HepG2 (cell line): Measurements from ENCODE around the gene WSCD2. TPM values are rescaled to one million over a fixed set of nuclear protein-coding genes. Genes with fewer than 3 reads are reported as not detected.

Experiments used
- ATAC-seq: fragments of 200-7000 bp; cut with Tn5 transposase; 3 replicates; pipeline ENCODE4 v1.9.1; 2020; ENCODE audit warnings: mild to moderate bottlenecking, moderate library complexity
- BruUV-seq: library from RNA; stranded (reverse); fragments of 400-500 nt; replicated peaks from 2 replicates; lab custom pipeline; 2021; lab: Mats Ljungman, UMichigan
- CTCF ChIA-PET: fragments of 300-600 bp; formaldehyde crosslinking; extraction: SDS; loops from one replicate; lab custom pipeline; 2021; ENCODE audit warnings: low total read pairs, inconsistent platforms, low intra/inter-chr PET ratio; lab: Yijun Ruan, JAX
- POLR2A ChIA-PET: fragments of 350-600 bp; sonication (Branson Sonifier 250); formaldehyde crosslinking; loops from one replicate; lab custom pipeline; 2020; ENCODE audit warnings: antibody characterized with exemption, inconsistent platforms; lab: Yijun Ruan, JAX
- DNase-seq: peaks from one replicate; pipeline ENCODE4 v3.0.0-alpha.2; 2015; ENCODE audit warnings: low spot score
- FAIRE-seq: peaks from 3 replicates; lab custom pipeline; 2011; peaks lifted over from hg19 to GRCh38; lab: Jason Lieb, UNC
- H2AFZ ChIP-seq: one replicate; pipeline ENCODE4 v1.6.1; 2011; ENCODE audit warnings: low read length, inconsistent platforms
- H3K27ac ChIP-seq: fragments of 300-600 bp; 3 replicates; pipeline ENCODE4 v1.8.0; 2011; ENCODE audit warnings: mixed run types, mild to moderate bottlenecking, mixed read lengths, low read length, inconsistent platforms; ENCODE audit not compliant: insufficient read depth; ENCODE audit errors: extremely low read length
- H3K27me3 ChIP-seq, 2 experiments: fragments of 200-600 bp in 1 of 2; 2 replicates in 1 of 2; 3 replicates in 1 of 2; pipeline versions ENCODE4 v1.6.0 to v1.8.0; 2011; ENCODE audit warnings: low read length in 2 of 2, mild to moderate bottlenecking in 2 of 2, moderate library complexity in 2 of 2, inconsistent platforms in 1 of 2; ENCODE audit not compliant: insufficient read depth in 2 of 2, control insufficient read depth in 1 of 2
- H3K36me3 ChIP-seq, 2 experiments: fragments of 200-600 bp in 1 of 2; replicated peaks in 1 of 2; 2 replicates in 1 of 2; 3 replicates in 1 of 2; pipeline versions ENCODE4 v1.5.1 to v1.8.0; 2011; ENCODE audit warnings: low read length in 2 of 2, inconsistent platforms in 1 of 2; ENCODE audit not compliant: insufficient read depth in 2 of 2, control insufficient read depth in 1 of 2
- H3K4me1 ChIP-seq: 2 replicates; pipeline ENCODE4 v1.5.1; 2012; ENCODE audit warnings: low read length, inconsistent platforms; ENCODE audit not compliant: insufficient read depth
- H3K4me2 ChIP-seq: 2 replicates; pipeline ENCODE4 v1.6.0; 2011; ENCODE audit warnings: low read depth, low read length, inconsistent platforms
- H3K4me3 ChIP-seq, 3 experiments: fragments of 200-600 bp in 1 of 3; sonication (generic), shearing (Covaris generic) in 1 of 3; replicated peaks in 1 of 3; 2 replicates each; pipeline ENCODE4 v1.5.1; 2011 to 2016; ENCODE audit warnings: low read length in 3 of 3, inconsistent platforms in 2 of 3, low read depth in 2 of 3, mild to moderate bottlenecking in 2 of 3, control low read depth in 1 of 3, mixed read lengths in 1 of 3; ENCODE audit not compliant: insufficient read depth in 1 of 3
- H3K79me2 ChIP-seq: one replicate; pipeline ENCODE4 v1.6.1; 2011; ENCODE audit warnings: low read length, inconsistent platforms; ENCODE audit not compliant: insufficient read depth
- H3K9ac ChIP-seq: 2 replicates; pipeline ENCODE4 v1.6.0; 2011; ENCODE audit warnings: mild to moderate bottlenecking, low read depth, low read length, inconsistent platforms; ENCODE audit not compliant: insufficient read depth
- H3K9me3 ChIP-seq: 2 replicates; pipeline ENCODE4 v1.5.1; 2012; ENCODE audit warnings: mild to moderate bottlenecking, low read length
- H4K20me1 ChIP-seq: 2 replicates; pipeline ENCODE4 v1.6.0; 2011; ENCODE audit warnings: inconsistent platforms, mild to moderate bottlenecking, low read length, moderate library complexity; ENCODE audit not compliant: insufficient read depth
- ARID5B ChIP-seq: IDR thresholded peaks from 2 replicates; pipeline ENCODE4 v1.4.0; 2020; ENCODE audit warnings: mild to moderate bottlenecking, missing genetic modification reagents
- MED13 ChIP-seq: sonication (generic); formaldehyde crosslinking; IDR thresholded peaks from 2 replicates; pipeline ENCODE4 v1.5.0; 2020; ENCODE audit warnings: missing genetic modification reagents
- NCOR1 ChIP-seq: fragments of 200-600 bp; sonication (generic); IDR thresholded peaks from 2 replicates; pipeline ENCODE4 v1.7.0; 2017; ENCODE audit warnings: antibody characterized with exemption, low read length, borderline replicate concordance
- PCBP2 ChIP-seq: fragments of 200-400 bp; formaldehyde crosslinking; optimal IDR thresholded peaks from 2 replicates; pipeline ENCODE3; 2018; ENCODE audit warnings: low read length, low read depth; ENCODE audit not compliant: poor library complexity, severe bottlenecking
- TRIM22 ChIP-seq: fragments of 450-650 bp; IDR thresholded peaks from 2 replicates; pipeline ENCODE4 v1.6.1; 2017
- TRIM24 ChIP-seq: sonication (generic); formaldehyde crosslinking; IDR thresholded peaks from 2 replicates; pipeline ENCODE4 v1.8.0; 2022; ENCODE audit warnings: mild to moderate bottlenecking, missing genetic modification reagents
- ZBTB38 ChIP-seq: sonication (generic); formaldehyde crosslinking; IDR thresholded peaks from 2 replicates; pipeline ENCODE4 v1.5.1; 2020; ENCODE audit warnings: mild to moderate bottlenecking, missing genetic modification reagents
- ZNF382 ChIP-seq: sonication (generic); formaldehyde crosslinking; IDR thresholded peaks from 2 replicates; pipeline ENCODE4 v1.5.0; 2020; ENCODE audit warnings: missing genetic modification reagents, mild to moderate bottlenecking, borderline replicate concordance
- ZNF558 ChIP-seq: sonication (generic); formaldehyde crosslinking; IDR thresholded peaks from 2 replicates; pipeline ENCODE4 v1.9.0; 2022; ENCODE audit warnings: mild to moderate bottlenecking, missing genetic modification reagents, borderline replicate concordance
- ZNF670 ChIP-seq: sonication (generic); formaldehyde crosslinking; IDR thresholded peaks from 2 replicates; pipeline ENCODE4 v1.8.0; 2022; ENCODE audit warnings: mild to moderate bottlenecking, missing genetic modification reagents, borderline replicate concordance
- WGBS: methylation state at CpG from one replicate; pipeline ENCODE4 v1.1.6; 2017; ENCODE audit warnings: low lambda C conversion rate; 5-methylcytosine and 5-hydroxymethylcytosine counted together
- in situ Hi-C: cut with HindIII; loops from 2 replicates; pipeline ENCODE4 v1.10.0; 2017; ENCODE audit warnings: low pct_unique_long_range_greater_than_20kb; ENCODE audit not compliant: extremely low pct_ligation_motif_present
- intact Hi-C: fragments of 100-400 bp; cut with micrococcal nuclease; formaldehyde crosslinking; loops from one replicate; pipeline ENCODE4 v1.10.0; 2022; ENCODE audit not compliant: unreplicated experiment
- polyA plus RNA-seq, 8 experiments: library from polyadenylated mRNA; depleted of rRNA in 3 of 8; stranded (reverse) in 7 of 8; unstranded in 1 of 8; fragments of >200 nt; fragmentation: Illumina TruSeq in 4 of 8; extraction: Trizol in 4 of 8; gene quantifications; 2 replicates each; pipeline versions ENCODE4 v1.2.1 to v1.2.3, GENCODE V29; 2011 to 2016; ENCODE audit warnings: low read depth in 4 of 8, missing spikeins in 1 of 8, mixed read lengths in 1 of 8; ENCODE audit not compliant: insufficient read depth in 1 of 8
- total RNA-seq, 5 experiments: library from RNA; depleted of rRNA; stranded (reverse); fragments of >200 nt; fragmentation: Illumina TruSeq; extraction: Trizol; gene quantifications; 2 replicates each; pipeline ENCODE4 v1.2.3, GENCODE V29; 2016; ENCODE audit warnings: low read depth in 1 of 5
- TF ChIP-seq, protein P1 (sequence below): sonication (generic); formaldehyde crosslinking; conservative IDR thresholded peaks from 2 replicates; pipeline ENCODE4 v1.8.0; 2022; ENCODE audit warnings: low read depth, missing genetic modification reagents

Gene WSCD2
- total and polyA plus RNA-seq, 2 of the 13 experiments (the other 11 are each of a cell fraction or from before 2014, with no cell fraction given) = not detected

GRCh38 chr12:108253540-108253939 is 124.5 kb downstream of the WSCD2 start (continued):
- TF ChIP-seq TRIM22 = no peak
- TF ChIP-seq TRIM24 = no peak
- no peak for TF ChIP-seq ARID5B (CRISPR knock-in tag)
- no peak for TF ChIP-seq ZNF670
- TF ChIP-seq ZNF382 (CRISPR knock-in tag) = no peak
- TF ChIP-seq NCOR1 = no peak

DNA sequence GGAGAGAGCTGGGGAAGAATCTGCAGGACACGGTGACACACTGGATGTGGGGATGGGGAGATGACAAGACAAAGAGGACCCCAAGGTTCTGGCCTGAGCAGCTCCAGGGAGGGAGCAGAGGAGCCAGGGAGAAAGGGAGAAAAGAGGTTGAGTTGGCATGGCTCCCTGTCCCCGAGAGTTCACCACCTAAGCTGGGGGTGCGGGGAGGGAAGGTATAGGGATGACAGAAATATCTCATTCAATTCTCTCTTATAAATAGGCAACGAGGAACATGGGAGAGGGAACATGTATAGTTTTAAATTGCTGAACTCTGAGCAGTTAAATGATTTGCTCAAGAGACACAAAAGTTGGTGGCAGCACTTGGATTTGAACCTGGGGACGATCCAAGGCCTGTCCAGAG is 124.9 kb downstream of the WSCD2 start:
- no peaks in the 10 kb centered on the region for H3K36me3 ChIP-seq
- no peak overlapping the region for H2AFZ ChIP-seq
- no peak for ATAC-seq
- H3K79me2 ChIP-seq = no peaks in the 10 kb centered on the region
- no peak for DNase-seq
- H4K20me1 ChIP-seq = no peaks in the 10 kb centered on the region
- WGBS = 3% methylated on average over 5 of the region's 5 CpGs
- TF ChIP-seq PCBP2 = no peak
- no peak for TF ChIP-seq MED13 (CRISPR knock-in tag)
- TF ChIP-seq, protein P1, sequence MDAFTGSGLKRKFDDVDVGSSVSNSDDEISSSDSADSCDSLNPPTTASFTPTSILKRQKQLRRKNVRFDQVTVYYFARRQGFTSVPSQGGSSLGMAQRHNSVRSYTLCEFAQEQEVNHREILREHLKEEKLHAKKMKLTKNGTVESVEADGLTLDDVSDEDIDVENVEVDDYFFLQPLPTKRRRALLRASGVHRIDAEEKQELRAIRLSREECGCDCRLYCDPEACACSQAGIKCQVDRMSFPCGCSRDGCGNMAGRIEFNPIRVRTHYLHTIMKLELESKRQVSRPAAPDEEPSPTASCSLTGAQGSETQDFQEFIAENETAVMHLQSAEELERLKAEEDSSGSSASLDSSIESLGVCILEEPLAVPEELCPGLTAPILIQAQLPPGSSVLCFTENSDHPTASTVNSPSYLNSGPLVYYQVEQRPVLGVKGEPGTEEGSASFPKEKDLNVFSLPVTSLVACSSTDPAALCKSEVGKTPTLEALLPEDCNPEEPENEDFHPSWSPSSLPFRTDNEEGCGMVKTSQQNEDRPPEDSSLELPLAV (CRISPR knock-in tag) = no peak
- TF ChIP-seq ZNF558 (CRISPR knock-in tag) = no peak
- no peak for TF ChIP-seq ZBTB38 (CRISPR knock-in tag)
- intact Hi-C loops (no loop called here), in situ Hi-C loops (no loop called here)
- no peak overlapping the region for H3K27ac ChIP-seq
- BruUV-seq = no TSS peak
- no peak overlapping the region for H3K4me3 ChIP-seq
- H3K9me3 ChIP-seq = no peaks in the 10 kb centered on the region
- POLR2A ChIA-PET = no interaction called here
- H3K4me1 ChIP-seq = no peaks in the 10 kb centered on the region
- H3K27me3 ChIP-seq = peaks cover 1 to 18% of the 10 kb centered on the region in 2 experiments; a peak in 4 of 5 replicates
- H3K9ac ChIP-seq = no peak overlapping the region
- FAIRE-seq = no peak
- H3K4me2 ChIP-seq = no peak overlapping the region
- CTCF ChIA-PET = no interaction called here
